Smooth muscle cell of the brain vasculature (primary cell): ENCODE data around the gene RBM43.
"Not testable (repeated sequence)": the region's sequence is repeated elsewhere in the genome, so short reads cannot be mapped to it uniquely, and the experiment has no call there.

Experiments used
- DNase-seq: peaks from one replicate; pipeline ENCODE4 v3.0.0-alpha.2; 2012; ENCODE audit warnings: low read depth, low spot score

RBM43 gene

GRCh38 chr2:151268085-151268484 is 6.4 kb upstream of the RBM43 start:
- no peak for DNase-seq

GRCh38 chr2:151267537-151267936 is 5.9 kb upstream of the RBM43 start:
- no peak for DNase-seq

- DNase-seq: no peak
These were observed 4.3 kb upstream of the RBM43 start for GRCh38 chr2:151265991-151266390.

- DNase-seq: no peak
These were observed 2.6 kb upstream of the RBM43 start for GRCh38 chr2:151264157-151264825.

- DNase-seq: no peak
These were observed 966 bp upstream of the RBM43 start for GRCh38 chr2:151262629-151263028.

- DNase-seq: no peak
These were observed 271 bp upstream of the RBM43 start for GRCh38 chr2:151261977-151262291.

GRCh38 chr2:151260573-151261230 is 961 bp downstream of the RBM43 start:
- peak; percentile 13 for DNase-seq

GRCh38 chr2:151258121-151258520 is 3.5 kb downstream of the RBM43 start:
- peak; percentile 51 for DNase-seq

- DNase-seq: no peak
These were observed 9.0 kb downstream of the RBM43 start for GRCh38 chr2:151252646-151253045.

GRCh38 chr2:151251012-151251411 is 10.7 kb downstream of the RBM43 start:
- DNase-seq: no peak

GRCh38 chr2:151247432-151247831 is 14.2 kb downstream of the RBM43 start:
- DNase-seq: no peak

GRCh38 chr2:151246152-151246551 is 15.5 kb downstream of the RBM43 start:
- DNase-seq: no peak

- no peak for DNase-seq
These were observed 18.2 kb downstream of the RBM43 start for GRCh38 chr2:151243468-151243867.

- DNase-seq: no peak
These were observed 20.4 kb downstream of the RBM43 start for GRCh38 chr2:151241224-151241623.

- DNase-seq: no peak
These were observed 21.2 kb downstream of the RBM43 start for GRCh38 chr2:151240433-151240832.

GRCh38 chr2:151239624-151240023 is 22.0 kb downstream of the RBM43 start:
- no peak for DNase-seq

- DNase-seq: peak; percentile 49
These were observed 22.9 kb downstream of the RBM43 start for GRCh38 chr2:151238527-151239487.

- DNase-seq: no peak
These were observed 24.1 kb downstream of the RBM43 start for GRCh38 chr2:151237422-151238025.

GRCh38 chr2:151233760-151234159 is 27.9 kb downstream of the RBM43 start:
- DNase-seq: not testable (repeated sequence)

GRCh38 chr2:151233288-151233687 is 28.4 kb downstream of the RBM43 start:
- not testable (repeated sequence) for DNase-seq

GRCh38 chr2:151230627-151231140 is 31.0 kb downstream of the RBM43 start:
- no peak for DNase-seq
